Brain microvascular endothelial cell (primary cell): Measurements from ENCODE around the gene AMT.
A peak's percentile ranks its signal among the peaks of the same experiment; 100 is the strongest.
"Not testable (repeated sequence)": the region's sequence is repeated elsewhere in the genome, so short reads cannot be mapped to it uniquely, and the experiment has no call there.

ENCODE experiments used
- DNase-seq: peaks from one replicate; pipeline ENCODE4 v3.0.0-alpha.2; 2020
- H3K27ac ChIP-seq: fragments of 250-450 bp; sonication (Bioruptor Pico); 2 replicates; pipeline ENCODE4 v1.5.1; 2020; ENCODE audit warnings: mild to moderate bottlenecking, moderate library complexity
- H3K27me3 ChIP-seq: fragments of 250-450 bp; sonication (Bioruptor Pico); replicated peaks from 2 replicates; pipeline ENCODE4 v1.5.1; 2020; ENCODE audit warnings: mild to moderate bottlenecking
- H3K36me3 ChIP-seq: fragments of 250-450 bp; sonication (Bioruptor Pico); replicated peaks from 2 replicates; pipeline ENCODE4 v1.5.1; 2020; ENCODE audit warnings: mild to moderate bottlenecking
- H3K4me3 ChIP-seq: 2 replicates; pipeline ENCODE4 v1.5.1; 2011; ENCODE audit warnings: low read depth, mild to moderate bottlenecking, control low read depth, low read length, moderate library complexity
- CTCF ChIP-seq: IDR thresholded peaks from 2 replicates; pipeline ENCODE4 v1.5.1; 2011; ENCODE audit warnings: low read depth, mild to moderate bottlenecking, moderate library complexity, low read length, control low read depth, inconsistent platforms; ENCODE audit errors: missing control alignments
- in situ Hi-C: cut with HindIII; loops from 2 replicates; pipeline ENCODE4 v1.10.0; 2017; ENCODE audit warnings: low sequenced_read_pairs, low pct_ligation_motif_present

Gene AMT

DNA sequence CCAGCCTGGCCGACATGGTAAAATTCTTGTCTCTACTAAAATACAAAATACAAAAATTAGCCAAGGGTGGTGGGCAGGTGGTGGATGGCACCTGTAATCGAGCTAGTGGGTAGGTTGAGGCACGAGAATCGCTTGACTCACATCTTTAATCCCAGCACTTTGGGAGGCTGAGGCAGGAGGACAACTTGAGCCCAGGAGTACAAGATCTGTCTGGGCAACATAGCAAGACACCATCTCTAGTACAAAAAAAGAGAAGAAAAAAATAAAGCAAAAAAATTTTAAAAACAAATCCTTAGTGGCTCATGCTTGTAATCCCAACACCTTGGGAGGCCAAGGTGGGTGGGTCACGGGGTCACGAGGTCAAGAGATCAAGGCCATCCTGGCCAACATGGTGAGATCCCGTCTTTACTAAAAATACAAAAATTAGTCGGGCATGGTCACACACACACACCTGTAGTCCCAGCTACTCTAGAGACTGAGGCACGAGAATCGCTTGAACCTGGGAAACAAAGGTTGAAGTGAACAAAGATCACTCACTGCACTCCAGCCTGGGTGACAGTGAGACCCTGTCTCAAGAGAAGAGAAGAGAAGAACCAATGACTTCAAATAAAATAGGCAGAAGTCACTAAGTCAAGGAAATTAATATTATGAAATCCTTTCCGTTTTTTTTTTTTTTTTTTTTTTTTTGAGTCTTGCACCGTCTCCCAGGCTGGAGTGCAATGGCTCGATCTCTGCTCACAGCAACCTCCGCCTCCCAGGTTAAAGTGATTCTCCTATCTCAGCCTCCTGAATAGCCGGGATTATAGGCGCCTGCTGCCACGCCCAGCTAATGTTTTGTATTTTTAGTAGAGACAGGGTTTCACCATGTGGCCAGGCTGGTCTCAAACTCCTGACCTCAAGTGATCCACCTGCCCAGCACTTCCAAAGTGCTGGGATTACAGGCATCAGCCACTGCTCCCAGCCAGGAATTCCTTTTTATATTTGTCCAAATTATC, 15.4 kb downstream of the AMT start:
- no peak for TF ChIP-seq CTCF
- no peak overlapping the region for H3K27ac ChIP-seq
- H3K4me3 ChIP-seq: no peak overlapping the region
- DNase-seq: no peak
- in situ Hi-C loops: no loop called here
- peaks cover 17% of the 10 kb centered on the region for H3K36me3 ChIP-seq
- H3K27me3 ChIP-seq: no peaks in the 10 kb centered on the region

GRCh38 chr3:49405570-49405969, 16.7 kb downstream of the AMT start:
- in situ Hi-C loops, H3K4me3 ChIP-seq, H3K27me3 ChIP-seq, H3K27ac ChIP-seq, DNase-seq: not testable (repeated sequence)
- H3K36me3 ChIP-seq: peaks cover 16% of the 10 kb centered on the region

DNA sequence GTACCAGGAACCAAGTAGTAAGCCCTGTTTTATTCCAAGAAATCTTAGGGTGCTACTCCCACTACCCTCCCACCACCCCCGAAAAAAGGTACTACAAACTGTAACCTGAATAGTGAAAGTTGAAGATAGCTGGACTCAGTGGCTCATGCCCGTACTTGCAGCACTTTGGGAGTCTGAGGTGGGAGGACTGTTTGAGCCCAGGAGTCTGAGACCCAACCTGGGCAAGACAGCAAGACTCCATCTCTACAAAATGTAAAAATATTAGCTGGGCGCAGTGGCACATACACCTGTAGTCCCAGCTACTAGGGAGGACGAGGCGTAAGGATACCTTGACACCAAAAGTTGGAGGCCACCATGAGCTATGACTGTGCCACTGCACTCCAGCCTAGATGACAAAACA, 18.4 kb downstream of the AMT start:
- peaks cover 16% of the 10 kb centered on the region for H3K36me3 ChIP-seq
- no peak for TF ChIP-seq CTCF
- H3K27ac ChIP-seq: no peak overlapping the region
- DNase-seq: no peak
- H3K27me3 ChIP-seq: no peaks in the 10 kb centered on the region
- in situ Hi-C loops: no loop called here
- no peak overlapping the region for H3K4me3 ChIP-seq

- no peaks in the 10 kb centered on the region for H3K27me3 ChIP-seq
Observed at GRCh38 chr3:49401766-49402165, 20.5 kb downstream of the AMT start.

GRCh38 chr3:49399461-49399860, 22.8 kb downstream of the AMT start:
- Histone ChIP-seq H3K27me3 (no peaks in the 10 kb centered on the region), H3K4me3 (no peak overlapping the region), H3K27ac (no peak overlapping the region), H3K36me3 (peaks cover 34% of the 10 kb centered on the region)
- no peak for TF ChIP-seq CTCF
- peak; percentile 56 for DNase-seq
- in situ Hi-C loops: no loop called here

More at GRCh38 chr3:49401766-49402165, 20.5 kb downstream of the AMT start:
- Histone ChIP-seq H3K4me3 (no peak overlapping the region), H3K27ac (no peak overlapping the region), H3K36me3 (peaks cover 19% of the 10 kb centered on the region)
- in situ Hi-C loops: no loop called here
- no peak for DNase-seq
- no peak for TF ChIP-seq CTCF

DNA sequence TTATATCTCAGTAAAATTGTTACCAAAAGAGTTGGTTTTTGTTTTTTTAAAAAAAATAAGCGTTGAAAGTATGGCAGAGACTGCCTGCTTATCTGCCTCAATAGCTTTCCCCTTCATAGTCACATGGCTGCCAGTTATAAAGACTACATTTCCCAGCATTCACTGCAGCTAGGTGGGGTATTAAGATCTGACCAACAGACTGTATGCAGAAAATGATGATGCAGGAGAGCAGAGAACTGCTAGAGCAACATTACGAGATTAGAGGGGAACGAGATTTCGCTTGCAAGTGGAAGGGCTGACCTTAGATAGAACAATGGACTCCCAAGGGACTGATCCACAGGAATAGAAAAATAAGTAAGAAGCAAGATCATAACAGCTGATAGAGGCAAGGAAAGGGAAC, 24.8 kb downstream of the AMT start:
- no peak overlapping the region for H3K4me3 ChIP-seq
- no peak overlapping the region for H3K27ac ChIP-seq
- in situ Hi-C loops: no loop called here
- H3K27me3 ChIP-seq: no peaks in the 10 kb centered on the region
- DNase-seq: peak; percentile 47
- peaks cover 25% of the 10 kb centered on the region for H3K36me3 ChIP-seq
- TF ChIP-seq CTCF: no peak

DNA sequence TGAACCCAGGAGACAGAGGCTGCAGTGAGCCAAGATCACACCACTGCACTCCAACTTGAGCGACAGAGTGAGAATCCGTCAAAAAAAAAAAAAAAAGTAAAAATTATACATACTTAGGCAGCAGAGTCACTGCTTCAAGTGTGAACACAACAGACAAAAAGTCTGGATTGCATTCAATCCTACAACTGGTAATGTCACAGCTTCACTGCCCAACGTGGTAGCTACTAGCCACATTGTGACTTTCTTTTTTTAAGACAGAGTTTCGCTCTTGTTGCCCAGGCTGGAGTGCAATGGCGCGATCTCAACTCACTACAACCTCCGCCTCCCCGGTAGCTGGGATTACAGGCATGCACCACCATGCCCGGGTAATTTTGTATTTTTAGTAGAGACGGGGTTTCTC, 31.0 kb downstream of the AMT start:
- in situ Hi-C loops, DNase-seq, H3K4me3 ChIP-seq, H3K27me3 ChIP-seq, H3K27ac ChIP-seq: not testable (repeated sequence)
- H3K36me3 ChIP-seq: peaks cover 16% of the 10 kb centered on the region
